Measurements from ENCODE around the gene NKX2-1.
A peak's percentile ranks its signal among the peaks of the same experiment; 100 is the strongest.
"Not testable (repeated sequence)": the region's sequence is repeated elsewhere in the genome, so short reads cannot be mapped to it uniquely, and the experiment has no call there.

The NKX2-1 gene
- long read RNA-seq, donor 1 = 0 reads
- long read RNA-seq, donor 2 = 0 reads
- long read RNA-seq, donor 3 = 0 reads
- long read RNA-seq, donor 4 = 0 reads
- long read RNA-seq, donor 5 = 0 reads
- long read RNA-seq, donor 6 = 0 reads
- long read RNA-seq, donor 7 = 0 reads
- long read RNA-seq, donor 8 = 0 reads

DNA sequence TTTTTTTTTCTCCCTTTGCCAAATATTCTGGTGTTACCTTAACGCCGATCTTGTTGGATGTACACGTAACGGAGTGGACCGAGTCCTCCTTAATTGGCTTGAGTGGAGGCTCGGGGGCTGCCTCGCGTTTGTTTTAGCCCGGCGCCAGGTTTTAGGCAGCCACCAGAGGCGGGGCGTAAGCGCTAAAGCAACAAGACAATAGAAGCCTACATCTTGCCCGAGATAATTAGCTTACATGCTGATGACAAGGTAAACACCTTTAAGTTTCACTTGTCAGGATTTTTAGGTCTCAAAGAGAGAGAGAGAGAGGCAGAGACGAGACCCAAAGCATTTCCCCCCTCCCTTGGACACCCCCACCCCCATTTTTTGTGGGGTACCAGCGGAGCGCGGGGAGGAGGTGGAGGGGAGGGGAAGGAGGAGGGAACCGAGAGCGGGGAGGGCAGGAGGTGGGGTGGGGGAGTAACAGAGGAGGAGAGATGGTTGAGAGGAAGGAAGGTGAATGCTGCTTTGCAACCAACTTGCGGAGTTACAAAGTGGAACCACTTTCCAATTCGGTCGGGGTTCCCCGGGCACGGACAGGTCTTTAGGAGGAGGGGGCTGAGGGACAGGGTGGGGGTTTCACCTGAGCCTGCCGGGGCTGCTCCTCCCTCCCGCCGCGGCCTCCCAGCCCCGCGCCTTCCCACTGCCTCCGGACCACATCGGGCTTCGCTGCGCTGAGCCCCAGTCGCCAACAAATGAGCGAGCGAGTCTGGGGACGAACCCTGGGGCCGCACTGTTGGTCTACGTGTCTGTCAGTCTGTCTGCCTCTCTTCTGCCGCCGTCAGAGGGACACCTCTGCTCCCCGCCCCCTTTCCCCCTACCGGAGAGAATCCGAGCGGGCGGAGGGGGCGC, at the start of gene NKX2-1:
Gene NKX2-1, minus strand, starts transcription at position 802 of the 891 bp plus-strand sequence. Its CDS starts 103 bp downstream, at position 699.
- DNase-seq = peak; percentile 45

GRCh38 chr14:36556811-36557433, 36.9 kb upstream of the NKX2-1 start:
- DNase-seq = no peak

DNA sequence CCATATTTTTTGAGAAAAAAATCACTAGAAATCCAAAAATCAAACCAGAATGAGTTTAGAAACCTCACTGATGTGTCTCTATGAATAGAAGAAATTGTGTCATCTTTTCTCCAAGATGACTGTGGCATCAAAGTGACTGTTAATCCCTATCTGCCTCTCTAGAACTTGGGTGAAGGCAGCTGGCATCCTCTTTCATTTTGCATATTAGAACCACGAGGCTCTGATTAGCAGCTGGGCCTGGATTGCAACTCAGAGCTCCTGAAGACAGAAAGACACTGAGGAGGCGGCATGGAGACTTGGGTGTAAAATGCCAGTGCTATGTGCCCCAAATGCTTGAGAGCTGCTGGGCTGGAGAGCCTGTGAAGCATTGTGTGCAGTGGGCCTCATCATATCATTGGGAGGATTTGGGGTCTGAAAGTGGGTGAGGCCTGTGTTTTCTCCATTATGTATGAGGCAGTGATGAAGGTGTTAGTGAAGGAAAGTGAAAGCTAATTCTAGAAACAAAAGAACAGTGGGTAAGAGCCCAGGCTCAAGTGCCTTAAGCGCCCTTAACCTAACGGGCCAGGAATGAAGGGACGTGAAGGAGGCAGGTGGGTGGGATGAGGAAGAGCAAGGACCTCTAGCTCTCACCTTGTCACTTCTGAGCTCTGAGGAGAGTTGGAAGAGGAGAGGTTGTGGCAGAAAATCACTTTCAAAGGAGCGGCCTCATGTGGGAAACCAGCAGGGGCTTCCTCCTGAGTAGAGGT, 36.1 kb upstream of the NKX2-1 start:
- no peak for DNase-seq

DNA sequence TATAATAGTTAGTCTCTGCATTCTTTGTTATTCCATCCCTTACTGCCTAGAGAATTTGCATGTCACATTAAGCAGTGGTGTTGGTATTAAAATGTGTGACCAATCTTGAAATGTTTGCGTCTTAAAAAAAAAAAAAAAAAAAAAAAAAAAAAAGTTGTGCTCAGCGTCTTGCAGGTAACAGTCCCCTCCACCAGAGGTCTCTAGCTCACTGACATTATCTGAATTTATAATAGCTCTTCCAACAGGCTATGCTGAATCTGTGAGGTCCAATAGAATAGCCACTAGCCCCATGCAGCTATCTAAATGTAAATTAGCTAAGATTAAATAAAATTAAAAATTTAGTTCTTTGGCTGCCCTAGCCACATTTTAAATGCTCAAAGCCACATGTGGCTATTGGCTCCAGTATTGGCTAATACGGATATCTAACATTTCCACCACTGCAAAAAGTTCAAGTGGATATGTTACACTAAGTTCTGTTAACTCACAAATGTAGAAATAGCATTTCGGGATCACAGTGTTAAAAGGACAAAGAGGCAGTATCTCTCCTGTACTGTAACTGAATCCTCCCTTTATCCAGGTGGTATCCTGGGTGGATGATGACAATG, 33.7 kb upstream of the NKX2-1 start:
- no peak for DNase-seq

GRCh38 chr14:36550899-36551298, 30.9 kb upstream of the NKX2-1 start:
- no peak for DNase-seq

- not testable (repeated sequence) for DNase-seq
These were observed 24.2 kb upstream of the NKX2-1 start for GRCh38 chr14:36544280-36544679.

DNA sequence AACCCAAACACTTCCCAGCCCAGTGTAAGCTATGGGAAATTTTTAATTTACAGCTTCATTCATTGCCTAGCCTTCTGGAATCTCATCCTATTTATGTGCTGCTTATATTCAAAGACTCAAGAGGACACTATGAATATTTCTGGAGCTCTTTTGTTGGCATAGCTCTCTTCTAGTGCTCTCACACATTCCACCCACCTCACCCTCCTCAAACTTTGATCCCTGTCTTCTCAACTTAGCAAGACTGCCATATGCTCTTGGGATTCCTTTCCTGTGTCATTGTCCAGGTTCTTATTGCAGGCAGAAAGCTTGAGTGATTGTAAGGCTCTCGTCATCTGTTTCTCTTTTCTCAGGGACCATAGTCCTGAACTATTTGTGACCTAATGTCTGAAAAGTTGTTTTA, 18.0 kb upstream of the NKX2-1 start:
- no peak for DNase-seq

- DNase-seq = no peak
These were observed 9.0 kb upstream of the NKX2-1 start for GRCh38 chr14:36529062-36529461.

- DNase-seq = no peak
These were observed 5.7 kb upstream of the NKX2-1 start for GRCh38 chr14:36525746-36526099.

GRCh38 chr14:36524874-36525745, 5.1 kb upstream of the NKX2-1 start:
- peak; percentile 54 for DNase-seq

DNA sequence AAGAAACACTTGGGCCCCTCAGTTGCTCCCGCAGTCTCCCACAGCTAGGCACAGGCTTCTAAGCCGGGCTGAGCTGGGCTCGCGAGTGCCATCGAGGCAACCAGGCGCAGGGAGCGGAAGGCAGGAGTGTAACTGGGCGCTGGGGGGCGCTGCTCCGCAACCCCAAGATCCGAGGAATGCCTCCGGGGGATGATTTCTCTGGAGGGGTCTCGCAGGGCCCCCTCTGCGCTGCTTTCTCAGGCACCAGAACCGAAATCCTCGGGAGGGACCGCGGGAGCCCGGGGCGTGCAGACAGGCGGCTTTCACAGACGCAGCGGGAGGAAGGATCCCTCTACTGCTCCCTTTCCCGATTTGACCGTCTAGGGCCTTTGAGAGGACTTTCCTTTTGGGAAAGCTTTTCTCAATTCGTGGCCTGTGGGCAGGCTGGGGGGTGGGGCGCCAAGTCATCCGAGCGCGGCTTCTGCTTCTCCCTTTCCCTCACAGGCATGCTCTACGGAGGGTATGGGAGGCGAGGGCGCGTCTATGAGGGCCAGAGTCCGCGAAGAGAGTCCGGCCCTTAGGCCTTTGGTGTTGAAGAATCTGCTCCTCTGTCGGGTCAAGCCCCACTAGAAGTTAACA, 4.3 kb upstream of the NKX2-1 start:
- DNase-seq = peak; percentile 29

DNA sequence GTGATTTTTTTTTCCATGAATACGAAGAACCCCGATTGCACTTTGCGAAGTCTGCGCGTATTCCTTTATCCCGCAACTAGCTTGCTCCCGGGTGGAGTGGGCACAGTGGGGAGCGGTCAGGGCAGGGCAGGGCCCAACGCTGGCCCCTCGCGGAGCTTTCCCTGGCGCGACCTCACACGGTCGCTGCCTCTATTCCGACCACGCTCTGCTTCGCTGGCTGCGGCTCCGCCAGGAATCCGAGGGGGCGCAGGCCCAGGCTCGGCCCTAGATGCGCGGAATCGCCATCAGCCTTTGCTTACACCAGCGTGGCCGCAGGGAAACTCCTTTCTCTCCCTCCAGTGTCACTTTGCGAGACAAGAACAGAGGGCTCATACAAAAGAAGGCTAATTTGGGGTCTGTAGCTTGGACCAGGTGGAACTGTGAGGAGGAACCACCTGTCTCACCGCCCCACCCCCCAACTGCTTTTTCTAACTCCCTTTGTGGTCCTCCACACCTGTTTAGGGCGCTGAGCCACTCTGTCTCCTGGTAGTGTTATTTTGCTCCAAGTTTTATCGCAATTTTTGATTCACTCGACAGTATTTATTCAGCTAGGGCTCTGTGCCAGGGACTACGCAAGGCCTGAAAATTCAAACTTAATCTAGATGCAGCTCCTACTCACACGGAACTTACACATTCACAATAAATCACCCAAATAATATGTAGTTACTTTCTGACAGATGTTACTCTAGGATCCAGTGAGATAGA, 3.1 kb upstream of the NKX2-1 start:
- peak; percentile 18 for DNase-seq

- DNase-seq = peak; percentile 50
These were observed 2.4 kb upstream of the NKX2-1 start for GRCh38 chr14:36522347-36522971.

DNA sequence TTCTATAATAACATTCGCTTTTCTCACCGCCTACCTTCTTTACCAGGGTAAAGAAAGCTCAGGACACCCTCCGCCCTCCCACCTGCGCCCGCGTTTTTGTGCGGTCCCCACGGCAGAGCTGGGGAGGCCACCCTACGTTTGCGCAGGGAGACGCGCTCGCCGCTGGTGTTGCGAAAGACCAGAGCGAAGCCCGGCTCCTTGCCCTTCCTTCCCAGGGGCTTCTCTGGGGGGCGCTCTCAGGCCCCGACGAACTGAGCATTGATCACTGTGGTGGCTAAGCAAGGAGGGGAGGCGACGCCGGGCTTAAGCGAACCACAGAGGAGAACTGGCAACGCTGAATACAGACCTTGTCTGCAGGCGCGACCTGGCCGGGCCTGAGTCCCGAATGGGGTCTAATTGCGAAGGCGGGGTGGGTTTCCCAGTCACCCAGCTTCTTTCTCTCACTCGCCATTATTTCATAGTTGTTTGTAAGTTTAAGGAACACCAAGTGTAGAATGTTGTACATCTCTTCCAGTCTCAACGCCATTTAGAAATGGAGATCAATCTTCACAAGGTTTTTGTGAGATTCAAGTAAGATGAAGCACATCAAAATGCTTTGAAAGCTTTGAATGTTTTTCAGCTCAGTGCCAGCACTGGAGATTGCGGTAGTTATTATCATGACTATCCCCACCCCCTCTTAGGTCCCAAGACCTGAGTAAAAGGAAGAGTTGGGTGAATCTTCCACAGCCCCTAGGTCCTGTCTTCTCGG, 1.7 kb upstream of the NKX2-1 start:
- peak; percentile 45 for DNase-seq

DNA sequence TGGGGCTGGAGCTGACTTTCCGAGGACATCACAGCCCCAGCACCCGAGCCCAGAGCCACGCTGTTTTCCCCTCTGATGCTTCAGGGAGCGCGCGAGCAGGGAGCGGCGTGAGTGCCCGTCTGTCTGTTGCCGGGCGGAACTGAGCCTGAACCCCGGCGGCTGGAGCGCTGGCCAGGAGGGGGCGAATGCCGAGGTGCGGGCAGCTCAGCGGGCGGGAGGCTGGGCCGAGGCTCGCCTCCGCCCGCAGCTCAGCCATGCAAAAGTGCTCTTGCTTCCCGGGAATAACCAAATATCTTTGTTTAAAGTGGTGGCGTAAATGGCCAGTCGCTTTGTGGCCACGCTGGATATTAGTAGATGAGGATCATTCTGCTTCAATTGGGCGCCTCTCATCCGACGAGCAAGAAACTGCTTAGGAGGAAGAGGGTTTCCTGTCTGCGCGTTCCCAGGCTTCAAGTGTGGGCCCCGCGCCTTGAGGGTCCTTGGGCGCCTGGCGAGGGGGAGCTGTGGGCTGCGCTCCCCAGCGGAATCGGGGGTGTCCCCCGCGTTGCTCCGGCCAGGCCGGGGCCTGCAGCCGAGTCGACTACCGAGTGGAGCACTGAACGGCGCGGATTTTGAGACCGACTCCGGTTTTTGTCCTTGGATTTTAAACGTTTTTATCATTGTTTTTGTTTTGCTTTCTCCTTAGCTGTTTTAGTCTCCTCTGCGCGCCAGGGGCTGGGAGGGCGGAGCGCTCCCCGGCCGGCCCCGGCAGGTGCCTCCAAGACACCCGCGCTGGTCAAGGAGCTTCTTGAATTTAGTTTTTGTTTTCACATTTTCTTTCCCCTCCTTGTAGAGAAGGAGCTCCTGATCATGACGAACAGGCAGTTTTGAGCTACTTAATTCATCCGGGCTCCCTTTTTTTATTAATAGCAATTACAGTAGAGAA, 831 bp upstream of the NKX2-1 start:
- DNase-seq = peak; percentile 65

- DNase-seq = peak; percentile 61
These were observed 1.2 kb downstream of the NKX2-1 start for GRCh38 chr14:36518586-36519430.

Measured in right kidney (tissue), 9 donors.